Measurements from ENCODE around the gene HK1.
"Not testable (repeated sequence)": the region's sequence is repeated elsewhere in the genome, so short reads cannot be mapped to it uniquely, and the experiment has no call there.

Gene HK1

DNA sequence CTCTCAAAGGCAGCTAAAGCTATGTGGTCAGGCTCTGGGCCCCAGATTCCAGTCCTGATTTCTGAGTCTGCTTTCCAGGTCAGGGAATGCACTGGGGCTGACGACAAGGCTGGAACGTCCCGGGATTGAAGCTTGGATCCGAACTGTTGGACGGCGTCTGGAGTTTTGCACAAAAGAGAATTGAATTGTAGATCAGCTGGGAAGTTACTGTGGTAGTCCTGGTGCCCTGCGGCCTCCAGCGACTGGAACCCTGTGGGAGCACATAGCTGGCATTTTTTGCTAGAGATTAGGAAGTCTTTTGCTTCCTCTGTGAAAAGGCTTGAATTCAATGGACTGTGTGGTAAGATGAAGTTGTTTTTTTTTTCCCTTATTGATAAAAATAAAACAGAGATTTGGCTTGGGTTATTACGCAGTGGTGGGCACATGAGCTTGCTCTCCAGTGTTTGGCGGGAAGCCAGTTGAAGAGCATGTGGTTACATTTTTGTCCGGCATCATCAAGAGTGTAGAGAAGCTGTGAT, at the start of gene HK1:
Gene HK1, plus strand, starts transcription at position 51 of the 518 bp plus-strand sequence.
- DNase-seq (ENCODE audit: low read depth) = no peak

- no peak for DNase-seq (ENCODE audit: low read depth)
Measured at GRCh38 chr10:69229616-69229916, 48.7 kb upstream of the HK1 start.

DNA sequence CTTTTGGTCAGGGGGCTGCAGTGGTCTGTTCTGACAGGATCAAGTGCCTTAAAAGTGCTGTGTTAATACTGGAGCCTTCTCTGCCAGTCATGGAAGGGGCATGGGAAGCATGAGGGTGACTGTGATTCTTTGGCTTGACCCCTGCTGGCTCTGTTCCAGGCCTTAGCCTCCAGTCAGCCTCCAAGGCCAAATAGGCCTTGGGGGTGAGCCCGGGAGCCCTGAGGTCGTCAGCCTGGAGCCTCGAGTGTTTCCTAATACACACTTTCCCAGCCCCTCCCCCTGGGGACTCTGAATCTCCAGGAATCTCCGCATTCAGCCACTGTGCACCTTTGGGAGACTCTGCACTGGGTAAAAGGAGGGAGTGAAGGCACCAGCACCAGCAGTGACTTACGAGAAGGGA, 48.2 kb upstream of the HK1 start:
- DNase-seq (ENCODE audit: low read depth) = no peak

GRCh38 chr10:69232252-69232651, 46.0 kb upstream of the HK1 start:
- DNase-seq (ENCODE audit: low read depth) = peak; percentile 65

GRCh38 chr10:69232736-69233480, 45.4 kb upstream of the HK1 start:
- DNase-seq (ENCODE audit: low read depth) = no peak

GRCh38 chr10:69234447-69234846, 43.8 kb upstream of the HK1 start:
- DNase-seq (ENCODE audit: low read depth) = no peak

- DNase-seq (ENCODE audit: low read depth) = peak; percentile 53
Measured at GRCh38 chr10:69237528-69238159, 40.7 kb upstream of the HK1 start.

GRCh38 chr10:69239136-69239535, 39.2 kb upstream of the HK1 start:
- DNase-seq (ENCODE audit: low read depth) = no peak

- DNase-seq (ENCODE audit: low read depth) = no peak
Measured at GRCh38 chr10:69239816-69240434, 38.4 kb upstream of the HK1 start.

DNA sequence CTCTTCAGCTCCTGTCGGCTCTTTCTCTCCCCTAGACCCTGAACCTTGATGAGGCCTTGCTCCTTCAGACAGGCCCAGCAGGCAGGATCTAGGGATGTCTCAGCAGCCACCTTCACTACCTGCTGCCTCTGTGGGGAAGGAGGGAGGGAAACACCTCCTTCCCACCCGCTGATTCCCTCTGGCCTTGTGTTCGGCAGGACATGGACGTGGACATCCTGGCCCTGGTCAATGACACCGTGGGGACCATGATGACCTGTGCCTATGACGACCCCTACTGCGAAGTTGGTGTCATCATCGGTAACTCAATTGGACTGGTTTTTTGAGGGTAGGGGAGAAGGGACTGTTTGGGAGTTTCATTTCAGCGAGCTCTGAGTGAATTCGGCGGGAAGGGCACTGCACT, 37.8 kb upstream of the HK1 start:
- DNase-seq (ENCODE audit: low read depth) = no peak

DNA sequence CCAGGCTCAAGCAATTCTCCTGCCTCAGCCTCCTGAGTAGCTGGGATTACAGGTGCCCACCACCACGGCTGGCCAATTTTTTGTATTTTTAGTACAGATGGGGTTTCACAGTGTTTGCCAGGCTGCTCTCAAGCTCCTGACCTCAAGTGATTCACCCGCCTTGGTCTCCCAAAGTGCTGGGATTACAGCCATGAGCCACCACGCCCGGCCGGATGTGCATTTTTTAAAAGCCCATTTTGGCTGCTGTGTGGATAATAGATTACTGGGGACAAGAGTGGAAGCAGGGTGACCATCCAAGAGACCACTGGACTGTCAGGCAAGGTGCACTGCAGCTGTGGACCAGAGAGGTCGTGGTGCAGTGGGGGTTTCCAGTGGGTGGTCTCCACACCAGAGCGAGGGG, 36.7 kb upstream of the HK1 start:
- DNase-seq (ENCODE audit: low read depth) = no peak

GRCh38 chr10:69242040-69242851, 36.0 kb upstream of the HK1 start:
- no peak for DNase-seq (ENCODE audit: low read depth)

DNA sequence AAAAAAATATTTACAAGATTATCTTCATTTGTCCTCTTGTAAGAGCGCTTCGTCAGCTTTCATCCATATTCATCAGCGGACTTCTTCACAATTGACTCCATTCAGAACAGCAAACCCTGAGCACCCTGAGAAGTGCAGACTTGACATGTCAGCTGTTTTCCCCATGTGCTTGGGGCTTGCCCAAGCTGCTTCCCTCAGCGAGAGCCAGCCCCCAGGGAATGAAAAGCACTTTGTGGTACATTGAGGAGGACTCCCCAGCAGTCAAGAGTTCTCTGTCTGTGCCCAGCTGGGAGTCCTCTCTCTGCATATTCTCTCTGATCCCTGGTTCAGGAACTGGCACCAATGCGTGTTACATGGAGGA, 35.5 kb upstream of the HK1 start:
- DNase-seq (ENCODE audit: low read depth) = no peak

- DNase-seq (ENCODE audit: low read depth) = no peak
Measured at GRCh38 chr10:69243817-69244216, 34.5 kb upstream of the HK1 start.

DNA sequence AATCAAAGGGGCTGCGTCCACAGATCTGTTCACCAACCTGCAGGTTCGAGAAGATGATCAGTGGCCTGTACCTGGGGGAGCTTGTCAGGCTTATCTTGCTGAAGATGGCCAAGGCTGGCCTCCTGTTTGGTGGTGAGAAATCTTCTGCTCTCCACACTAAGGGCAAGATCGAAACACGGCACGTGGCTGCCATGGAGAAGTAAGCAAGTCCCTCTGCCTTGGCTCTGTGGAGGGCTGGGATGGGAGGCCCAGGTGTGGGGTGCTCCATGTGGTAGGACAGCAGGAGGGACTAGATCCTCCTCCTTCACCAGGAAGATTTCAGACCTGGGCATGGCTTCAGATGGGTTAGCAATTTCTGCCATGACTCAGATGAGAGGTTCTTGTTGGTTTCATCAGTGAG, 32.3 kb upstream of the HK1 start:
- no peak for DNase-seq (ENCODE audit: low read depth)

DNA sequence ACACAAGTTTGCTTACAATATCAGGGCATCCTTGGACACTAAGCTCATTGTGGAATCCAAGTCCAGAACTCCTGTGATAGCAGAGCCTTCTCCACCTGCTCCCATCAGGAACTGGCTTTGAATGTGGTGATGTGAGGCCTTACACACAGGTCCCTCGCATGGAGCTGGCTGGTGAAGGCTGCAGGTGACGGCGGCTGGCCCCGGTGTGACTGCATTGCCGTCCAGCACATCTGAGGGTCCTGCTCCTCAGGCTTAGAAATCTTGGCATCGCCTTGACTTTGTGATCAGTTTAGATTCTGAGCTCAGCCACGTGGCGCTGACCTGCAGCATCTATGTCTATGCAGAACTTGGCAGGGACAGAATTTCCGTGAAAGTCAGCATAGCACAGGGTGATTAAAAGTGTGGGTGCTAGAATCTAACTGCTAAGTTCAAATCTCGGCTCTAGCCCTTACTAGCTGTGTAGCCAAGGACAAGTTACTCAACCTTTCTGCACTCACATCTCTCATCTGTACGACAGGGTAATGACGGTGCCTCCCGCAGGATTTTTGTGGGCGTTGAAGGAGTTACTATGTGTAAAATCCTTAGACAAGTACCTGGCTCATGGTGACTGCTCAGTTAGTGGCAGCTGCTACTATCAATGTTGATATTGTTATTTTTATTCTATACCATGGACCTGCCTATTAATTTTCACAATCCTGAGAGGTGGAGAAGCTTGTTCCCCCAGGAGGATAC, 31.5 kb upstream of the HK1 start:
- DNase-seq (ENCODE audit: low read depth) = no peak

GRCh38 chr10:69247313-69247710, 31.0 kb upstream of the HK1 start:
- no peak for DNase-seq (ENCODE audit: low read depth)

- DNase-seq (ENCODE audit: low read depth) = no peak
Measured at GRCh38 chr10:69248117-69248730, 30.1 kb upstream of the HK1 start.

- no peak for DNase-seq (ENCODE audit: low read depth)
Measured at GRCh38 chr10:69250041-69250440, 28.3 kb upstream of the HK1 start.

DNA sequence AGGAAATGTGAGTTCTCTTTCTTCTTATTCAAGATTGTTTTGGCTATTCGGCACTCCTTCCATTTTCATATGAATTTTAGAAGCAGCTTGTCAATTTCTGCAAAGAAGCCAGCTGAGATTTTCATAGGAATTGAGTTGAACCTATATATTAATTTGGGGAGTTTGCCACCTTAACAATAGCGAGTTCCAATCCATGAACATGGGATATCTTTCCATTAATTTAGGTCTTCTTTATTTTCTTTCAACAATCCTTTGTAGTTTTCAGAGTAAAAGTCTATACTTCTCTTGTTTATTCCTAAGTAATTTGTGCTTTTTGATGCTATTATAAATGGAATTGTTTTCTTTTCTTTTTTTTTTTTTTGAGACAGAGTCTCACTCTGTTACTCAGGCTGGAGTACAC, 26.9 kb upstream of the HK1 start:
- DNase-seq (ENCODE audit: low read depth) = not testable (repeated sequence)

DNA sequence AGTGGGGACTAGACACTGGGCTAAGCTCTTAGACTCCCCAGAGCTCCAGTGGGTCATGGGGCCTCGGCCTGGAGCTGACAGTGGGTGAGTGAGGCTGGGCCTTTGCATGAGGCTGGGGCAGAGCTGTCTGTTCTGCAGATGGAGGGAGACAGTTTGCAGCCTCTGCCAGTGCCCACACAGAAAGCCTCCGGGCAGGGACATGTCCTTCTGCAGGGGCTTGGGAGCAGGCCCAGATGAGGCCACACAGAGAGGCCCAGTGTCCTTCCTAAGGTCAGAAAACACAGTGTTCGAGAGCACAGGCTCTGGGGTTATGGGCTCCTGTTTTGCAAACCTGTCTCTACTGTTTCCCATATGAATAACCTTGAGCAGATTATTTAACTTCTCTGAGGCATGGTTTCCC, 25.1 kb upstream of the HK1 start:
- DNase-seq (ENCODE audit: low read depth) = no peak

- DNase-seq (ENCODE audit: low read depth) = no peak
Measured at GRCh38 chr10:69254877-69255276, 23.4 kb upstream of the HK1 start.
